ENCODE measurements around the gene PRKCZ.

PRKCZ gene

DNA sequence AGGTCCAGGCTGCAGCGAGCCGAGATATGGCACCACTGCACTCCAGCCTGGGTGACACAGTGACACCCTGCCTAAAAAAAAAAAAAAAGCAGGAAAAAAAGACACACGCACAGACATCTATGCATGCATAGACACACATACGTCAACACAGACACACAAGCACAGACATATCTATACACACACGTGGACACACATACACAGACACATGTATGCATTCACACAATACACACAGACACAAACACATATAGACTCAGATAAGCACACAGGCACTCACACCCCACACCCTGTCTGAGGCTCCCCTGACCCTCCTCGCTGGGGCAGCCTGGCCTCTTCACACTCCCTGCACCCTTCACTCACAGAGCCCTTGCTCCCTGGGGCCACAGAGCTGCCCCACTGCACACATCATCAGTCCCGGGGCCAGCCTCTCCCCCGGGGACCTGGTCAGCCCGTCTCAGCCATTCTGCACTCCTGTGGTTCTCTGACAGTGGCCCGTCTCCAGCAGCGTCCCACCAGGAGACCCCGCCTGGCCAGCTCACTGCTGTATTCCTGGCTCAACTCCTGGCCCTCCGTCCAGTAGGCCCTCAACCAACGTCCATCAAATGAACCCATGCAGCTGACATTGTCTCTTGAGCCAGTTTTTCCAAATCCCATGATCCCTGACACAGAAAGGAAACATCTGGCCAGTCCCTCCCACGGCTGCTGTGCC lies 4.6 kb upstream of the PRKCZ start:
- DNase-seq (ENCODE audit: low read depth in 1 of 2, low spot score in 1 of 2): no peak

DNA sequence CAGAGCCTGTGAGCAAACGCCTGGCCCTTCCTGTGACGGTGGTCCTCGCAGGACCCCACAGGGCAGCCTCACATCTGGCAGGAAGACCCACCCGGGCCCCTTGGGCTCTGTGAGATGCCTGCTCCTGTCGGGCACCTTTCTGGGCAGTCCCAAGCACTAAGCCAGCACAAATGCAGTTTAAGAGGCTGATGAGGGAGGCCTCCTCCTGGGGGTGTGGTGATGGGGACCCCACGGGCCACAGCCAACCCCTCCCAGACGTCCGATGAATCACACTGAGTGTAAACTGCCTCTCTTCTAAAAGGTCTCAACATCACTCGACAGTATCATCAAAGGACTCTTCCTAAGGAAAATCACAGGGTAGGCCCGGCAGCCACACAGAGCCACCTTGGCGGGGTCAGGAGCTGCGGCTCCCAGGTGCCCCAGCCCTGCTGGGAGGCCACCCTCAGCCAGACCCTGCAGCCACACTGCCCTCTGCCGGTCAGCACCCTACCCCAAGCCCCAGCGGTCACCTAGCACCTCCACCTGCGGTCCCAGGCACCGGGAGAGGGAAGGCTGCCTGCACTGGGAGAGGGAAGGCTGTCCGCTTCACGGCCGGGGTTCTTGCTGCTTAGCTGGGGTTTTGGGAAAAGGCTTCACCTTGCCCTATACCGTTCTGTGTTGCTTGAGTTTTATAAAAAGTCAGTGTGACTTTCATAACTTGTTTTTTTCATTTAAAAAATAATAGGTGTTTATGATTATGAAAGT lies 3.9 kb upstream of the PRKCZ start:
- no peak for DNase-seq (ENCODE audit: low read depth in 1 of 2, low spot score in 1 of 2)

DNA sequence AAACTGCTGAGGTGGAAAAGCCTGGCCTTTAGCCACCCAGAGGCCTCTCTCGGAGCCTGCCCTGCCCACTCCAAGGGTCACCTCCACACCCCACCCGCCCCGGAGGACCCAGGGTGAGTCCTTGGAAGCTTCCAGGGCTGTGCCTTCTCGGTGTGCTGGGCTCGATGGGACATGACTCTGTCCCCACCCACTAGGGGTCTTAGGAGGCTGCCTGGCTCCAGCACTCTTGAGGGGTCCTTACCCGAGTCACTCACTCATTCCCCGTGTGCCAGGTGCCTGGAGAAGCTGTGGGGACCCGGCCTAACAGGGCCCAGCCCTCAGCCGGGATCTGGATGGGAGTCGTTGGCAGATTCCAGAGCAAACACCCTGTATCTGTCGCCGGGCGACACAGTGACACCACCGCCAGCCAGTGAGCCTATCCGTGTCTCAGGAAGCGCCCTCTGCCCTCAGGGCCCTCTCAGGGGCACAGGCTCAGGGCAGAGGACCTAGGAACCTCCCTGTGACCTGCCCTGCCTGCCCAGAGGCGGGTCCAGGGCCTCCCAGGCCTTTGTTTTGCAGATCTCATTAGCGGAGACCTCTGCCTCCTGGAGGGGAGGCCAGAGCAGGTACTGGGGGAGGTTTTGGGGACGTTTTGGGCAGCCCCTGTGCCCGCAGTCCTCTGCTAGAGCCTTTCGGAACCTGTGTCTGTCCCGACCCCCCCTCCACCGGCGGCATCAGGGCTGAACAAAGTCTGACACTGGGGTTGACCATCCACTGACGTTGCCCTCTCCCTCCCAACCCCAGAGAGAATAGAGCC lies 3.1 kb upstream of the PRKCZ start:
- no peak for DNase-seq (ENCODE audit: low read depth in 1 of 2, low spot score in 1 of 2)

DNA sequence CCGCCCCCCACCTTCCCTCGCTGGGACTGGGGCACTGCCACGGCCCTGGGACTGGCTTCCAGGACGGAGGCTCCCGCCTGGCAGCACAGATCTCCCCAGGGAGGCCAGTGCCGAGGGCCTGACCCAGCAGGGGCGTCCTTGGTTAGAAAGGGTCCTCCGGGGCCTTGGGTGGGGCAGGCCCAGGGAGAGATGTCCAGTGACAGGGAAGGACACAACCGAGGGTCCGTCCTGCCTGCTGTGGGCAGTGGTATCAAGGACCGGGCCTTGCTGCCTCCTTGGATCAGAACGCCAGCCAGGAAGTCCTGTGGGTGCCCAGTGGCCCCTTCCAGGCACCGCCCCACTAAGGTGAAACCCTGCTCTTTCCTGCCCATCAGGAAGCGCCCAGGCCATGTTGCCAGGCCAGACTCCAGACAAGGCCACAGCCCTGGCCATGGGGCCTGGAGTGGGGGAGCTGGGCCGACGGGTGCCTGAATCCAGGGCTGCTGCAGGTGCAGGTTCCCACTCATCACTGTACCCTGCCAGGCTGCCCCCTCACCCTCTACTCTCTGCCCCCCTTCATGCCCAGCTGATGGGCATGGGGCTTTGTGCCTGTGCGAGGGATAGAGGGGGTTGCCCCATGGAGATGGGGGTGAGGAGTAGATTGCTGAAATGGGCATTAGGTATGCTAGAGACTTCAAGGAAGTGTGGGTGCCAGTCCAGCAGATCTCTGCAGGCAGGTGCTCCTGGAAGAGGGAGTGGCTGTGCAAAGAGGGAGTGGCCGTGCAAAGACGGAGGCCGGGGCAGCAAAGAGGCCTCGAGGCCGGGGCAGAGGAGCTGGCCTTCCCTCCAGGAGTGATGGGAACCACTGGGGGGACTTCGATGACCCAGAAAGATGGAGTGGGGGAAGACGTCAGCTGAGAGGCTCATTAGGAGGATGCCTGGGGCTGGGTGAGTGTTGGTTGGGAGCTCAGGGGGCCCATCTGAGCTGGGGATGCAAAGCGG lies 2.2 kb upstream of the PRKCZ start:
- no peak for DNase-seq (ENCODE audit: low read depth in 1 of 2, low spot score in 1 of 2)

- no peak for DNase-seq (ENCODE audit: low read depth in 1 of 2, low spot score in 1 of 2)
Measured at GRCh38 chr1:2049225-2049717, 940 bp upstream of the PRKCZ start.

GRCh38 chr1:2050461-2050792 lies 216 bp downstream of the PRKCZ start:
- DNase-seq (ENCODE audit: low read depth in 1 of 2, low spot score in 1 of 2): no peak

DNA sequence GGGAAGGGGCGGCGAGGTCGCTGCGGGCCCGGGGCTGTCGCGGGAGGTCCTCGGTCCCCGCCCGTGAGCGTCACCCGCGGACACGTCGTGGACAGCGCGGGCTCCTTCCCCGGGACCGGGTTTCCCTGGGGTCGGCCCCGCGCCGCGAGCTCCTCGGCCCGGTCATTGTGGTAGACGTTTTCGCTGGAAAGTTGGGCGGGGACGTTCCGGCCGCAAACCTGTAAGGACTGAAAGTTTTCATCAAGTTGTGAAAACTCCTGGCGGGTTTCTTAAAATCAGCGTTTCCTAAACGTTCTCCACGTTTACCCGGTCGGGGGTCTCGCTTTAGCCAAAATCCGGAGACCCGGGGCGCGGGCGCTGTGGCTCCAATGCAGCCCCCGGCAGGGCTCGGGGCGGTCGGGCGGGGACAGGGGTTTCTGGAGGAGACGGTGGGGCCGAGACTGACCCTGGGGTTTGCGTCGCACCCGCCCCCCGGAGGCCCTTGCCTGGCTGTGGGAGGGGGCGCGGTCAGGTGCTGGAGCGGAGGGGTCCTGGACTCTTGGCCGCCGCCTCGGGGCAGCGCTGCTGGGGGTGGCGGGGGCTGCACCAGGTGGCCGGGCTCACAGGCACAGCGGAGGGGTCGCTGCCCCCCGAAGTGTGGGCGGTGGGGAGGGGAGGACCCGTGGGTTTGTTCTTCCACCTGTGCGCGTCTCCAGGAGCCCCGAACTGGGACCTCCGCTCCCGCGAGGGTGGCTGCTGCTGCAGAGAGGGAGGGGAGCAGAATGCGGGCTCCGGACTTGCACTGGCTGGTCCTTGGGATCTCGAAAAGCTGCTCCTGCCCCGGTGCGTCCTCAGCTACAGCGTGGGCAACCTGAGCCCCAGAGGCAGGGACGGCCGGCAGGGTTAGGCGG lies 827 bp downstream of the PRKCZ start:
- DNase-seq (ENCODE audit: low read depth in 1 of 2, low spot score in 1 of 2): no peak

DNA sequence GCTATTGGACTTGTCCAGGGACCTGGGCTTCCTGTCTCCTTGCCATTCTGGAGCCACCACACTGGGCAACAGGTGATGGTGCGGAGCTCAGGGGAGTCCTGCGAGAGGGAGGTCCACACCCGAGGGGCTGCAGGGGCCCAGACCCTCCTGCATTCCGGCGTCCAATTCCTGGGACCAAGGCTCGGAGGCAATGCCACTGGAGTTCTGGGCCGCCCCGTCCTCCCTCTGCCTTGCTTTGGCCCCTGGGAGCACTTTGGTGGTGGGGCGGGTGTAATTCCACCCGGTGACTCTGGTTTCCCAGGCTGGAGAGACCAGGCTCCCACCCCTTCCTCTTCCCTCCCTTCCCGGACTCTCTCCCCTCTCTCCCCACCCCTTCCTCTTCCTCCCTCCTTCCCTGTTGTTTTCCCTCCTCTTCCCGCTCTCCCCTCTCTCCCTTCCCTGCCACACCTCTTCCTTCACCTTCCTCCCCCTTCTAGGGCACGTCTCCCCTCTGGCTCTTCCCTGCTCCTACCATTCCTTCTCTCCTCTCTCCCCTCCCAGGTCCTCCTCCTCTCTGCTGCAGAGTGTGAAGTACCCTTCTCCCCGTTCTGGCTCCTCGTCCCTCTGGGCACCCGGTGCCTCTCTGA lies 2.0 kb downstream of the PRKCZ start:
- DNase-seq (ENCODE audit: low read depth in 1 of 2, low spot score in 1 of 2): no peak

GRCh38 chr1:2052756-2053155 lies 2.5 kb downstream of the PRKCZ start:
- DNase-seq (ENCODE audit: low read depth in 1 of 2, low spot score in 1 of 2): no peak

- DNase-seq (ENCODE audit: low read depth in 1 of 2, low spot score in 1 of 2): no peak
Measured at GRCh38 chr1:2053217-2053616, 3.0 kb downstream of the PRKCZ start.

DNA sequence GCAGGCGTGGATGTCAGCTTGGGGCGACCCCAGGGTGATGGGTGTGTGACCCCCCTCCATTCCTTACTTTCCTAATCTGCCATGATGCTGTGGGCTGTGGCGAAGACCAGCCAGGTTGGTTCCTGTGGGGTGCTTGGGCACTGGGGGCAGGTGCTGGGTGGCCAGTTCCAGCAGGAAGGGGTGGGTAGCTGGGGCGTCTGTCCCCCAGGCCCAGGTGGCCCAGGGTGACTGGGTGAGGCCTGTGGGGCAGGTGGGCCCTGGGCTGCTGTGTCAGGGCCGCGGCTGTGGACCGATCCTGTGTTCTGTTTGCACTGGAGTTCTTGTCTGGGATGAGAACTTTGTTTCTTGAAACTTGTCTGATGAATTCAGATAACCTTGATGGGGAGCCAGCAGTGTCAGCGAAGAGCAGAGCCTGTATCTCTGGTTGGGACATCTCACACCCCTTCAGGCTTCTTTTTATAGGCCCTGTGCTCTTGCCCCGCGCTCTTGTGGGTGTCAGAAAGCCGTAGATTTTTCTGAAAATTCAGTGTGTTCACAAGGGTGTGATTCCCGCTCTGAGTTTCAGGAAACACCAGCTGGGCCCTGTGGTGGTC lies 3.7 kb downstream of the PRKCZ start:
- no peak for DNase-seq (ENCODE audit: low read depth in 1 of 2, low spot score in 1 of 2)

DNA sequence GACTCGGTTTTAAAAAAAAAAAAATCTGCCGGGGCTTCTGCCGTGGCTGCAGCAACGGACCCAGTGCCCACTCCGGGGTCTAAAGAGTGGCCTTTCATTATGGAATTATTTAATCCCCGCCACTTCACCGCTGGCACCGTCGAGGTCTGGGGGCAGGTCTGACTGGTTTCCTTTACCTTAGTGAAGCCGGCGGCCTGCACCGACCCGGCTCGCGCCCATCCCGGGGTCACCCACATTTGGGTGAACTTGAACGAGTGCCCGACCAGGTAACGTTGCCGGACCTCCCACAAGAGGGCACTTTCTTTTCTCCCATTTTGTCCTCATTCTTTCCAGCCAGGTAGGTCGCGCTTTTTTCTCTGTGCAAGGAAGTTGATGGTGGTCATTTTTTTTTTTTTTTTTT lies 4.3 kb downstream of the PRKCZ start:
- DNase-seq (ENCODE audit: low read depth in 1 of 2, low spot score in 1 of 2): no peak

DNA sequence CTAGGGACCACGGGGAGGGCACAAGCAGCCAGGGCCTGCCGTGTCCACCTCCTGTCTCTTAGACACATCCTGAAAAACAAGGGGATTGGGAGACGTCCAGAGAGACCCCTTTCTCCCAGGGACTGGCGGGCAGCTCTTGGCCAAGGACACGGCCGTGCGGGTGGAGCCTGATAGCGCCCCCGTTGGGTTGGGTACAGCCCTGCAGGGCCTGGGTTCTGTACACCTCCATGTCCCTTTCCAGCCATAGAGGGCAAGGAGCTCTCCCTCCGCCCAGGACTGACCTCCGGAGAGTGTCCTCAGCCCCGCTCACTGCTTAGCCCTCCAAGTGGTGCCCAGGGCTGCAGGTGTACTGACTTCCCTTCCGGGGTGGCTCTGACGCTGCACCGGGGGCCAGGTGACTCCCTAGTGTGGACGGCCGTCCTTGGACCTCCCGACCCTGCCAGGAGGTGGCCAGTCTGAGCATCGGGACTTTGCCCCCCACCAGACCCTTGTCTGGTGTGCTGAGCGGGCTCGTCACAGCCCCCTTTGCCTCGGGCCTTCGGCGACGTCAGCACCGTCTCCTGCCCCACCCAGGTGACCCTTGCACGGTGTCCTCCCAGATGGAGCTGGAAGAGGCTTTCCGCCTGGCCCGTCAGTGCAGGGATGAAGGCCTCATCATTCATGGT lies 5.8 kb downstream of the PRKCZ start:
- DNase-seq (ENCODE audit: low read depth in 1 of 2, low spot score in 1 of 2): no peak

DNA sequence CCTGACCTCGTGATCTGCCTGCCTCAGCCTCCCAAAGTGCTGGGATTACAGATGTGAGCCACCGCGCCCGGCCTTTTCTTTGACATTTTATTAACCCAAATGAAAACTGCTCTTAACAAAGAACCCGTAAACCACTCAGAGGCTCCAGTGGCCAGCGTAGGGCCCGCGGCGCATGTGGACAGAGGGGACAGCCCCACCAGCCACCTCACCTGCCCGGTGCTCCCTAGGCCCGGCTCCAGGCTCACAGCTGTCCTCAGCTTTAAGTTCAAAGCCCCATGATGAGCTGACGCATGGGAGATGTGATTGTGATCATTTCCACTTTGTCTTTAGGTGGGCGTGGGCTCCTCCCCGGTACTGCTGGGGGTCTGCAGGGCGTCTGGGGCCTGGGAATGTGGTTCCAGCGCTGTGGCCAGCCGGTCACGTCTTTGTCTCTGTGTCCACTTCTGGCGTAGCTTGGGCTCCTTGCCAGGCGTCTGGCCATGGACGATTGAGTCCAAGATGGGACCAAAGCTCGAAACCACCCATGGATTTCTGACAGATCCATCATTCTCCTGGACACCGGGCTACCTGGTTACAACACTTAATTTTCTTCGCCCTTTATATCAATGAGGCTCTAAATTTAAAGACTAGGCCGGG lies 6.9 kb downstream of the PRKCZ start:
- no peak for DNase-seq (ENCODE audit: low read depth in 1 of 2, low spot score in 1 of 2)

- no peak for DNase-seq (ENCODE audit: low read depth in 1 of 2, low spot score in 1 of 2)
Measured at GRCh38 chr1:2059290-2059953, 9.2 kb downstream of the PRKCZ start.

DNA sequence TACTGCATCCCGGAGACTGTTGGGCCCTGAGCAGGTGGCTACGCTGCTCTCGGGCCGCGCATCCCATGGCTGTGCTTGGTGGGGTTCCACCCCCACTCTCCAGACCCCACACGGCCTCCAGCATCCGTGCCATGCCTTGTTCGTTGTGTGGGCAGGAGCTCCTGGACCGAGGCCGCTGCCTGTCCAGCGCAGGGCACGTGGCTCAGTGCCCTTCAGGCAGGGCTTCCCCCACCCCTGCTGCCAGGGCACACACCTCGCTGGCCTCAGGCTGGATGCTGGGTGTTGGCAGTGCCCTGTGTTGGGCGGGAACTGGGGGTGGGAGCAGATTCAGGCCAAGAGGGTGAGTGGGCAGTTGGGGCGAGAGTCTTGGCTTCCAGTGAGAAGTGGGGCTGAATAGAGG lies 9.9 kb downstream of the PRKCZ start:
- no peak for DNase-seq (ENCODE audit: low read depth in 1 of 2, low spot score in 1 of 2)

DNA sequence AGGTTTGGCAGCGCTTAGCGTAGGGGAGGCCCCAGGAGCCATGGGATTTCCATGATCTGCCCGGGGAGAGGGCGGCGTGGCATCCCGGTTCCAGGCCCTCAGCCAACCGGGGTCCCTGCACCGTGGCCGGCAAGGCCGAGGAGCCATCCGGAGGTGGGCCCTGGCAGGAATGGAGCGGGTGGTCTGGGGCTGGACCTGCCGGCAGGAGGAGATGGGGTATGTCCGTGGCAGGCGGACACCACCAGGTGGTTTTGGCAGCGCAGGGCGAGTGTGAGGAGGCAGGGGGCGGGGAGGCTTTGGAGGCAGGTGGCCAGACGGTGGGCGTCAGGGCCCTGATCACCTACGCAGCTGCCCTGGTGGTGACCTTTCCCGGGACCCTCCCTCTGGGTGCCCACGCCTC lies 10.3 kb downstream of the PRKCZ start:
- DNase-seq (ENCODE audit: low read depth in 1 of 2, low spot score in 1 of 2): no peak

Measured in activated CD4-positive, alpha-beta T cell treated with anti-CD3 and anti-CD28 coated beads, Interleukin-2, amount 50 U/mL, for 24 hours (primary cell).